Sigmoid colon (tissue), 4 donors: ENCODE measurements around the gene EMILIN1.

Experiments
- POLR2A ChIP-seq, 2 donors: fragments of 450-650 bp; IDR thresholded peaks; one replicate each; pipeline ENCODE4 v1.6.1; 2016; ENCODE audit warnings: antibody characterized with exemption in 2 of 2, mild to moderate bottlenecking in 2 of 2, moderate library complexity in 2 of 2
- POLR2AphosphoS5 ChIP-seq, 4 donors: sonication (generic); formaldehyde crosslinking; IDR thresholded peaks; one replicate each; pipeline ENCODE4 v1.6.1; 2017; ENCODE audit warnings: antibody characterized with exemption in 4 of 4
- TF ChIP-seq, protein P1 (sequence below), 4 experiments: fragments of 450-650 bp in 3 of 4; fragments of 200-600 bp in 1 of 4; IDR thresholded peaks; one replicate each; pipeline ENCODE4 v1.5.1; 2016 to 2019; ENCODE audit warnings: antibody characterized with exemption in 4 of 4, mild to moderate bottlenecking in 3 of 4, moderate library complexity in 2 of 4

GRCh38 chr2:27125104-27125503 lies 46.7 kb downstream of the EMILIN1 start:
- no peak for TF ChIP-seq POLR2A (IDR thresholded peaks at IDR 0.05)
- TF ChIP-seq, protein P1, sequence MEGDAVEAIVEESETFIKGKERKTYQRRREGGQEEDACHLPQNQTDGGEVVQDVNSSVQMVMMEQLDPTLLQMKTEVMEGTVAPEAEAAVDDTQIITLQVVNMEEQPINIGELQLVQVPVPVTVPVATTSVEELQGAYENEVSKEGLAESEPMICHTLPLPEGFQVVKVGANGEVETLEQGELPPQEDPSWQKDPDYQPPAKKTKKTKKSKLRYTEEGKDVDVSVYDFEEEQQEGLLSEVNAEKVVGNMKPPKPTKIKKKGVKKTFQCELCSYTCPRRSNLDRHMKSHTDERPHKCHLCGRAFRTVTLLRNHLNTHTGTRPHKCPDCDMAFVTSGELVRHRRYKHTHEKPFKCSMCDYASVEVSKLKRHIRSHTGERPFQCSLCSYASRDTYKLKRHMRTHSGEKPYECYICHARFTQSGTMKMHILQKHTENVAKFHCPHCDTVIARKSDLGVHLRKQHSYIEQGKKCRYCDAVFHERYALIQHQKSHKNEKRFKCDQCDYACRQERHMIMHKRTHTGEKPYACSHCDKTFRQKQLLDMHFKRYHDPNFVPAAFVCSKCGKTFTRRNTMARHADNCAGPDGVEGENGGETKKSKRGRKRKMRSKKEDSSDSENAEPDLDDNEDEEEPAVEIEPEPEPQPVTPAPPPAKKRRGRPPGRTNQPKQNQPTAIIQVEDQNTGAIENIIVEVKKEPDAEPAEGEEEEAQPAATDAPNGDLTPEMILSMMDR (IDR thresholded peaks at IDR 0.05): no peak
- no peak for TF ChIP-seq POLR2AphosphoS5 (IDR thresholded peaks at IDR 0.05)
